Brain microvascular endothelial cell (primary cell): ENCODE data around the gene NDFIP1.

Experiments used
- DNase-seq: peaks from one replicate; pipeline ENCODE4 v3.0.0-alpha.2; 2020
- H3K27ac ChIP-seq: fragments of 250-450 bp; sonication (Bioruptor Pico); 2 replicates; pipeline ENCODE4 v1.5.1; 2020; ENCODE audit warnings: mild to moderate bottlenecking, moderate library complexity
- H3K27me3 ChIP-seq: fragments of 250-450 bp; sonication (Bioruptor Pico); replicated peaks from 2 replicates; pipeline ENCODE4 v1.5.1; 2020; ENCODE audit warnings: mild to moderate bottlenecking
- H3K36me3 ChIP-seq: fragments of 250-450 bp; sonication (Bioruptor Pico); replicated peaks from 2 replicates; pipeline ENCODE4 v1.5.1; 2020; ENCODE audit warnings: mild to moderate bottlenecking
- H3K4me3 ChIP-seq: 2 replicates; pipeline ENCODE4 v1.5.1; 2011; ENCODE audit warnings: low read depth, mild to moderate bottlenecking, control low read depth, low read length, moderate library complexity
- in situ Hi-C: cut with HindIII; loops from 2 replicates; pipeline ENCODE4 v1.10.0; 2017; ENCODE audit warnings: low sequenced_read_pairs, low pct_ligation_motif_present
- TF ChIP-seq, protein P1 (sequence below): IDR thresholded peaks from 2 replicates; pipeline ENCODE4 v1.5.1; 2011; ENCODE audit warnings: low read depth, mild to moderate bottlenecking, moderate library complexity, low read length, control low read depth, inconsistent platforms; ENCODE audit errors: missing control alignments

NDFIP1 gene

DNA sequence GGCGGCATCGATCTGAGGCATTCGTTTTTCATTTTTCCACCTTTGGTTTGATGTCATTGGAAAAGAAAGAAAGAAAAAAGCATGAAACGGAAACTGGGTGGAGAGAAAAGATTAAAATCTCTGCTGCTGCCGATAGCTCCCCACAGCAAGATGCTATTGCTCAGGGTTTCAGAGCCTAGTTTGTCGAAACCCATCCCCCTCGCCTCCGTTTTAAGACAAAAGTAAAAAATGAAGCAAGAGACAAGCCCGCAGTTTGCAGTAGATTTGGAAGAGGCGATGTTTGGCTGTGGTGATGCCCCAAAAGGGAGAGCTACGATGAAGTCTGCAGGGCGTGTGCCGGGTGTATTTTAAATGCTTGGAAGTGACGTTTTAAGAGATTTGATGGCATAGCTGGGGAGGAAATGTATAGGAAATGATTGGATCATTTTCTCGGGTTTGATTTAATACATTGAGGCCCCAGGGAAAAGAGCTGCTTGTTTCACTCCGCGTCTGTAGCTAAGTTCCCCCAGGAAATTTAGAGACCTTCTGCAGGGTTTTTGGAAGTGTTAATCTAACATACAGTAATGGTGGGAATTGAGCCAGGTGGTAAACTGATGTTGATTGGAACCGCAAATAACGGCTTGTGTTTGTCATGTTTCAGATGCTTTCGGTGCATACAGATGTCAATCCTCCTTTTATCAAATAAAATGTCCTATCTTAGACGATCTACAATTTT lies 909 bp downstream of the NDFIP1 start:
- Histone ChIP-seq H3K27ac (peak overlapping the region; percentile 90), H3K27me3 (no peaks in the 10 kb centered on the region), H3K4me3 (peak overlapping the region; percentile 80), H3K36me3 (peaks cover 2% of the 10 kb centered on the region)
- TF ChIP-seq, protein P1, sequence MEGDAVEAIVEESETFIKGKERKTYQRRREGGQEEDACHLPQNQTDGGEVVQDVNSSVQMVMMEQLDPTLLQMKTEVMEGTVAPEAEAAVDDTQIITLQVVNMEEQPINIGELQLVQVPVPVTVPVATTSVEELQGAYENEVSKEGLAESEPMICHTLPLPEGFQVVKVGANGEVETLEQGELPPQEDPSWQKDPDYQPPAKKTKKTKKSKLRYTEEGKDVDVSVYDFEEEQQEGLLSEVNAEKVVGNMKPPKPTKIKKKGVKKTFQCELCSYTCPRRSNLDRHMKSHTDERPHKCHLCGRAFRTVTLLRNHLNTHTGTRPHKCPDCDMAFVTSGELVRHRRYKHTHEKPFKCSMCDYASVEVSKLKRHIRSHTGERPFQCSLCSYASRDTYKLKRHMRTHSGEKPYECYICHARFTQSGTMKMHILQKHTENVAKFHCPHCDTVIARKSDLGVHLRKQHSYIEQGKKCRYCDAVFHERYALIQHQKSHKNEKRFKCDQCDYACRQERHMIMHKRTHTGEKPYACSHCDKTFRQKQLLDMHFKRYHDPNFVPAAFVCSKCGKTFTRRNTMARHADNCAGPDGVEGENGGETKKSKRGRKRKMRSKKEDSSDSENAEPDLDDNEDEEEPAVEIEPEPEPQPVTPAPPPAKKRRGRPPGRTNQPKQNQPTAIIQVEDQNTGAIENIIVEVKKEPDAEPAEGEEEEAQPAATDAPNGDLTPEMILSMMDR: no peak
- in situ Hi-C loops: no loop called here
- peak; percentile 15 for DNase-seq

GRCh38 chr5:142110046-142110531 lies 1.5 kb downstream of the NDFIP1 start:
- Histone ChIP-seq H3K27me3 (no peaks in the 10 kb centered on the region), H3K27ac (peak overlapping the region; percentile 90), H3K4me3 (peak overlapping the region; percentile 80), H3K36me3 (peaks cover 2% of the 10 kb centered on the region)
- in situ Hi-C loops: no loop called here
- no peak for DNase-seq
- TF ChIP-seq, protein P1: no peak

DNA sequence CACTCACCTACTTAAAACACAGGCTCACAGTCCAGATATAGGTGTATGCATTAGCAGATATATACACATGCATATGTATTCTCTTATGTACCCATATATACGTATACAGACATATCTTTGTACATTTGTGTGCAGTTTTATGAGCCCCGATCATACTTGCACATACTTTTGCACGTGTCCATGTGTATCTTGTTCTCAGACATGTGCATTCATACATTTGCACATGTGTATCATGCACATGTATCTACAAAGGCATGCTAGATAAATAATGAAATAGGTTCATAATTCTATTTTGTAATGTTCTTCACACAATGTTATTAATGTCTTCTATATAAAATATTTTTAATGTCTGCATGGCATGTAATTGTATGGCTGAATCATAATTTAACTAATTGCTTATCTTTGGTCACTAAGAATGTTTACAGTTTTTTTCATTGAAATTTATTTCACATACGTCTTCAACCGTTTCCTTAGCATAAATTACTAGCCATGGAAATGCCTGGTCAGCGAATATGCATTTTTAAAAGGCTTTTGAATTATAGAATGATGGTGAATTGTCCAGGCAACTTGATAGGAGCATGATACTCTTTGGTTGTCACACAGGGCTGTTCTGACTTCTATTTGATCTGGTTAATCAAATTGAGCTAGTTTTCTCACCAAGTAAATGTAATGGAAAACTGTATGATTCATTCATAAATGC lies 2.6 kb downstream of the NDFIP1 start:
- in situ Hi-C loops: no loop called here
- H3K27me3 ChIP-seq: no peaks in the 10 kb centered on the region
- H3K4me3 ChIP-seq: no peak overlapping the region
- DNase-seq: no peak
- H3K36me3 ChIP-seq: peaks cover 2% of the 10 kb centered on the region
- TF ChIP-seq, protein P1: no peak
- H3K27ac ChIP-seq: no peak overlapping the region

DNA sequence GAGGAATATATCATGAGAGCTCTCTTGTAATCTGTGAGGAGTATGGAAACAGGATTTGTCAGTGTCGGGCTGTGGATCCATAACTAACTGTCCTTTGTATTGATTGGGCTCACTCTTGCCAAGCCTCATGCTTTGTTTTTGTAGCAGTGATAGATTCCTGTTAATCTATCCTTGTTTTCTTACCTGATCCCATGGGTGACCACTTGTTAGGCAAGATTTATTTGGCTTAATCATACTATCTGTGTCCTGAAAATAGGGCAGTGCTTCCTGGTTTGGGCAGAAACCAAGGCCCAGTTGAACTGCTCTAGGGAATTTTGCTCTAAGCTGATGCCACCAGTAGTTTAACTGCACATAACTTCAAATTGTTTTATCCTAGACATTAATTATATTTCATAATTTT lies 6.1 kb downstream of the NDFIP1 start:
- TF ChIP-seq, protein P1: no peak
- Histone ChIP-seq H3K27me3 (no peaks in the 10 kb centered on the region), H3K27ac (no peak overlapping the region), H3K36me3 (peaks cover 2% of the 10 kb centered on the region), H3K4me3 (no peak overlapping the region)
- no peak for DNase-seq
- in situ Hi-C loops: no loop called here

DNA sequence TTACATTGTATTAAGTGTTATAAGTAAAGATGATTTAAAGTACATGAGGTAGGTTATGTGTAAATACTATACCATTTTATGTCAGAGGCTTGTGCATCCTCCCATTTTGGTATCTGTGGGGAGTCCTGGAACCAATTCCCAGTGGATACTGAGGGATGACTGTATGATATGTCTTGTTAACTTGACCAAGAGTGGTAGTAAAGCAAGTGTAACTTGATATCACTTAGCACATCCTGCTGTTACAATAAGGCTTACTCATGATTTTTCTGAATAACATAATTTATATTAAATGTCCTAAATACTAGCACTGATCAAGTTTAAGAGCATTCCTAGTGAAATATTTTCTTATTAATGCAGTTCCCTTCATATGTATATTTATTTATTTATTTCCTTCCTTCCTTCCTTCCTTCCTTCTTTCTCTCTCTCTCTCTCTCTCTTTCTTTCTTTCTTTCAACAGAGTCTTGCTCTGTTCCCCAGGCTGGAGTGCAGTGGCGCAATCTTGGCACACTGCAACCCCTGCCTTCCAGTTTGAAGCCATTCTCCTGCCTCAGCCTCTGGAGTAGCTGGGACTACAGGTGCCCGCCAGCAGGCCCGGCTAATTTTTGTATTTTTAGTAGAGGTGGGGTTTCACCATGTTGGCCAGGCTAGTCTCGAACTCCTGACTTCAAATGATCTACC lies 7.5 kb downstream of the NDFIP1 start:
- DNase-seq: peak; percentile 22
- in situ Hi-C loops: no loop called here
- H3K27me3 ChIP-seq: no peaks in the 10 kb centered on the region
- TF ChIP-seq, protein P1: no peak
- no peak overlapping the region for H3K27ac ChIP-seq
- H3K4me3 ChIP-seq: no peak overlapping the region
- peaks cover 2% of the 10 kb centered on the region for H3K36me3 ChIP-seq
